Ishikawa (cell line): ENCODE data around the gene ENTPD5.

ENCODE experiments used
- CEBPB ChIP-seq: IDR thresholded peaks from 2 replicates; pipeline ENCODE4 v1.6.1; 2012
- CREB1 ChIP-seq: IDR thresholded peaks from 2 replicates; pipeline ENCODE4 v1.6.1; 2012; ENCODE audit warnings: low read depth
- EGR1 ChIP-seq: IDR thresholded peaks from 2 replicates; pipeline ENCODE4 v1.6.1; 2012
- EP300 ChIP-seq: IDR thresholded peaks from 2 replicates; pipeline ENCODE4 v1.6.1; 2012; ENCODE audit warnings: borderline replicate concordance
- FOXM1 ChIP-seq: IDR thresholded peaks from 2 replicates; pipeline ENCODE4 v1.6.1; 2012; ENCODE audit warnings: low read depth, borderline replicate concordance
- NFIC ChIP-seq: IDR thresholded peaks from 2 replicates; pipeline ENCODE4 v1.6.1; 2012
- RAD21 ChIP-seq: IDR thresholded peaks from 2 replicates; pipeline ENCODE4 v1.6.1; 2012; ENCODE audit warnings: low read depth
- YY1 ChIP-seq: IDR thresholded peaks from 2 replicates; pipeline ENCODE4 v1.6.1; 2012; ENCODE audit warnings: low read depth
- ZBTB7A ChIP-seq: IDR thresholded peaks from 2 replicates; pipeline ENCODE4 v1.6.1; 2012; ENCODE audit warnings: low read depth
- TF ChIP-seq, protein P1 (sequence below): IDR thresholded peaks from 2 replicates; pipeline ENCODE4 v1.6.1; 2012
- TF ChIP-seq, protein P2 (sequence below): IDR thresholded peaks from 2 replicates; pipeline ENCODE4 v1.6.1; 2012; ENCODE audit warnings: low read depth, mild to moderate bottlenecking

DNA sequence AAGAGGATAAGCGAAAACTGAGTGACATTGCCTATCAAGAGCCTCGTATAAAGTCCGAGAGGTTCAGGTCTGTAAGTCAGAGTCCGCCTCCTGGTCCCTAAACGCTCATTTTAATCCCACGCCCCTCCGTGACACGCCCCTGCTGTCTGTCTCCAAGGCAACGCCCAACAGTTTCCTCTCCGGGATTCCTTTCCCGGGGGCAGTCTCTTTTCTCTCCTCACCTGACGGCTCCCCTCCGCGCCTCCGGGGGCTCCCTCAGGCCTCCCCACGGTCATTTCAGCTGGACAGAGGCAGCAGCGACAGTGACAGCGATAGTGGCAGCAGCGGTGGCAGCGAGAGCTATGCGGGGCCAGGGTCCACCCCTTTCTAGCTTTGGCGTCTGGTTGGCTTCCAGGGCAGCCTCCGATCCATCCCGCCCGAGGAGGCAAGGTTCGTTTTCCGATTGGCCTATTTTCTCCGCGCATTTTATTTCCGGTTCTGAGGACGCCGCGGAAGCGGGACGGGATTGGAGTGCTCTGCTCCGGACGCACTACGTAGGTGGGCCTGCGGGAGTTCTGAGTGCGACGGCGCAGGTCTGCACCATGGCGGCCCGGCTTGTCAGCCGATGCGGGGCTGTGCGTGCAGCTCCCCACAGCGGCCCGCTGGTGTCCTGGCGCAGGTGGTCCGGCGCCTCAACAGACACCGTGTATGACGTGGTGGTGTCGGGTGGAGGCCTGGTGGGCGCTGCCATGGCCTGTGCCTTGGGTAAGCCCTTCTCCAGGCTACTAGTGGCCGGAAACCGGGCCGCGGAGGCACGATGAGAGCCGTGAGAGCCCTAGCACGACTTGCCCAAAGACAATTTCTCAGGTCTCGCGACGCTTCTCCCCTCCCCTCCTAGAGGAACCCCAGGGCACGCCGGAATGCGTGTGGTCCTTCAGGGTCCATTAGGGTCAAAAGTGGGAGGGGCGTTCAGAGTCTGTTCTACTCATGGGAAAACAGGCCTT, 69.0 kb downstream of the ENTPD5 start, which contains the start of the genes COQ6 and FAM161B:
- no peak for TF ChIP-seq CEBPB
- TF ChIP-seq RAD21 = no peak; the same call in 1 of the 2 replicates
- TF ChIP-seq EP300 = no peak
- peak; percentile 91 for TF ChIP-seq YY1
- TF ChIP-seq, protein P1, sequence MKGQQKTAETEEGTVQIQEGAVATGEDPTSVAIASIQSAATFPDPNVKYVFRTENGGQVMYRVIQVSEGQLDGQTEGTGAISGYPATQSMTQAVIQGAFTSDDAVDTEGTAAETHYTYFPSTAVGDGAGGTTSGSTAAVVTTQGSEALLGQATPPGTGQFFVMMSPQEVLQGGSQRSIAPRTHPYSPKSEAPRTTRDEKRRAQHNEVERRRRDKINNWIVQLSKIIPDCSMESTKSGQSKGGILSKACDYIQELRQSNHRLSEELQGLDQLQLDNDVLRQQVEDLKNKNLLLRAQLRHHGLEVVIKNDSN = no peak
- TF ChIP-seq EGR1 = no peak; the same call in 1 of the 2 replicates
- peak; percentile 58 for TF ChIP-seq CREB1
- TF ChIP-seq FOXM1 = 0 out of 2 replicates have a peak, but pooled peaks have one; percentile 13
- TF ChIP-seq NFIC = no peak
- no peak for TF ChIP-seq ZBTB7A
- TF ChIP-seq, protein P2, sequence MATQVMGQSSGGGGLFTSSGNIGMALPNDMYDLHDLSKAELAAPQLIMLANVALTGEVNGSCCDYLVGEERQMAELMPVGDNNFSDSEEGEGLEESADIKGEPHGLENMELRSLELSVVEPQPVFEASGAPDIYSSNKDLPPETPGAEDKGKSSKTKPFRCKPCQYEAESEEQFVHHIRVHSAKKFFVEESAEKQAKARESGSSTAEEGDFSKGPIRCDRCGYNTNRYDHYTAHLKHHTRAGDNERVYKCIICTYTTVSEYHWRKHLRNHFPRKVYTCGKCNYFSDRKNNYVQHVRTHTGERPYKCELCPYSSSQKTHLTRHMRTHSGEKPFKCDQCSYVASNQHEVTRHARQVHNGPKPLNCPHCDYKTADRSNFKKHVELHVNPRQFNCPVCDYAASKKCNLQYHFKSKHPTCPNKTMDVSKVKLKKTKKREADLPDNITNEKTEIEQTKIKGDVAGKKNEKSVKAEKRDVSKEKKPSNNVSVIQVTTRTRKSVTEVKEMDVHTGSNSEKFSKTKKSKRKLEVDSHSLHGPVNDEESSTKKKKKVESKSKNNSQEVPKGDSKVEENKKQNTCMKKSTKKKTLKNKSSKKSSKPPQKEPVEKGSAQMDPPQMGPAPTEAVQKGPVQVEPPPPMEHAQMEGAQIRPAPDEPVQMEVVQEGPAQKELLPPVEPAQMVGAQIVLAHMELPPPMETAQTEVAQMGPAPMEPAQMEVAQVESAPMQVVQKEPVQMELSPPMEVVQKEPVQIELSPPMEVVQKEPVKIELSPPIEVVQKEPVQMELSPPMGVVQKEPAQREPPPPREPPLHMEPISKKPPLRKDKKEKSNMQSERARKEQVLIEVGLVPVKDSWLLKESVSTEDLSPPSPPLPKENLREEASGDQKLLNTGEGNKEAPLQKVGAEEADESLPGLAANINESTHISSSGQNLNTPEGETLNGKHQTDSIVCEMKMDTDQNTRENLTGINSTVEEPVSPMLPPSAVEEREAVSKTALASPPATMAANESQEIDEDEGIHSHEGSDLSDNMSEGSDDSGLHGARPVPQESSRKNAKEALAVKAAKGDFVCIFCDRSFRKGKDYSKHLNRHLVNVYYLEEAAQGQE = peak; percentile 49; the same call in 1 of the 2 replicates
